ENCODE measurements around the gene NSUN5. TPM values are rescaled to one million over a fixed set of nuclear protein-coding genes. Genes with fewer than 3 reads are reported as not detected.
"Not testable (repeated sequence)": the region's sequence is repeated elsewhere in the genome, so short reads cannot be mapped to it uniquely, and the experiment has no call there.

Gene NSUN5
- total and polyA plus RNA-seq, 2 donors: 10.4 to 31.4 TPM

GRCh38 chr7:73299812-73300211 lies 8.8 kb downstream of the NSUN5 start:
- not testable (repeated sequence) for DNase-seq (ENCODE audit: extremely low spot score); H3K27ac ChIP-seq (ENCODE audit: low read depth); H3K4me1 ChIP-seq (ENCODE audit: insufficient read depth); H3K4me3 ChIP-seq (ENCODE audit: low read depth, low read length); H3K36me3 ChIP-seq (ENCODE audit: insufficient read depth)
- 47% methylated on average over 8 of the region's 12 CpGs for WGBS

GRCh38 chr7:73297706-73298105 lies 10.9 kb downstream of the NSUN5 start:
- not testable (repeated sequence) for DNase-seq (ENCODE audit: extremely low spot score); H3K36me3 ChIP-seq (ENCODE audit: insufficient read depth); H3K4me3 ChIP-seq (ENCODE audit: low read depth, low read length); H3K4me1 ChIP-seq (ENCODE audit: insufficient read depth); H3K27ac ChIP-seq (ENCODE audit: low read depth)
- WGBS: 91% methylated on average over 24 of the region's 27 CpGs

GRCh38 chr7:73297235-73297634 lies 11.4 kb downstream of the NSUN5 start:
- no CpG with 5 or more reads among the region's 13 CpGs for WGBS

GRCh38 chr7:73277210-73277609 lies 31.4 kb downstream of the NSUN5 start:
- WGBS: 41% methylated on average over 1 of the region's 5 CpGs
- not testable (repeated sequence) for H3K4me1 ChIP-seq (ENCODE audit: insufficient read depth); H3K36me3 ChIP-seq (ENCODE audit: insufficient read depth); H3K27ac ChIP-seq (ENCODE audit: low read depth); DNase-seq (ENCODE audit: extremely low spot score); H3K4me3 ChIP-seq (ENCODE audit: low read depth, low read length)

More at GRCh38 chr7:73297235-73297634, 11.4 kb downstream of the NSUN5 start:
- H3K4me3 ChIP-seq (ENCODE audit: low read depth, low read length); H3K36me3 ChIP-seq (ENCODE audit: insufficient read depth); H3K27ac ChIP-seq (ENCODE audit: low read depth); DNase-seq (ENCODE audit: extremely low spot score); H3K4me1 ChIP-seq (ENCODE audit: insufficient read depth): not testable (repeated sequence)

- H3K4me3 ChIP-seq (ENCODE audit: low read depth, low read length); DNase-seq (ENCODE audit: extremely low spot score); H3K4me1 ChIP-seq (ENCODE audit: insufficient read depth); H3K27ac ChIP-seq (ENCODE audit: low read depth); H3K36me3 ChIP-seq (ENCODE audit: insufficient read depth): not testable (repeated sequence)
- 86% methylated on average over 3 of the region's 4 CpGs for WGBS
Observed at GRCh38 chr7:73267813-73268212, 40.8 kb downstream of the NSUN5 start.

- H3K27ac ChIP-seq (ENCODE audit: low read depth); H3K4me1 ChIP-seq (ENCODE audit: insufficient read depth); DNase-seq (ENCODE audit: extremely low spot score); H3K4me3 ChIP-seq (ENCODE audit: low read depth, low read length); H3K36me3 ChIP-seq (ENCODE audit: insufficient read depth): not testable (repeated sequence)
- no CpG with 5 or more reads among the region's 22 CpGs for WGBS
Observed at GRCh38 chr7:73266719-73267368, 41.8 kb downstream of the NSUN5 start.

GRCh38 chr7:73262416-73262815 lies 46.2 kb downstream of the NSUN5 start:
- not testable (repeated sequence) for H3K4me3 ChIP-seq (ENCODE audit: low read depth, low read length); H3K27ac ChIP-seq (ENCODE audit: low read depth); DNase-seq (ENCODE audit: extremely low spot score); H3K36me3 ChIP-seq (ENCODE audit: insufficient read depth); H3K4me1 ChIP-seq (ENCODE audit: insufficient read depth)
- 0% methylated on average over 1 of the region's 2 CpGs for WGBS

Small RNAs within 50 kb of the gene (small RNA-seq; reads per million reads assigned to genes)
- gene RNU6-1080P: not detected

Other genes with a start within 250 kb of the NSUN5 start
- gene SPDYE9, start 222.8 kb downstream of the NSUN5 start, total RNA-seq: not detected
- not detected for gene SPDYE9, start 222.8 kb downstream of the NSUN5 start, polyA plus RNA-seq
- 0.21 TPM for gene TRIM50, start 19.3 kb upstream of the NSUN5 start, total RNA-seq
- 0.14 TPM for gene TRIM50, start 19.3 kb upstream of the NSUN5 start, polyA plus RNA-seq
- not detected for gene FKBP6, start 19.3 kb upstream of the NSUN5 start, total RNA-seq
- not detected for gene FKBP6, start 19.3 kb upstream of the NSUN5 start, polyA plus RNA-seq
- gene FZD9, start 125.0 kb upstream of the NSUN5 start, total RNA-seq: 1.3 TPM
- 0.46 TPM for gene FZD9, start 125.0 kb upstream of the NSUN5 start, polyA plus RNA-seq
- gene BAZ1B, start 213.5 kb upstream of the NSUN5 start, total RNA-seq: 60.0 TPM
- 37.1 TPM for gene BAZ1B, start 213.5 kb upstream of the NSUN5 start, polyA plus RNA-seq
- gene BCL7B, start 248.9 kb upstream of the NSUN5 start, total RNA-seq: 6.9 TPM
- gene BCL7B, start 248.9 kb upstream of the NSUN5 start, polyA plus RNA-seq: 79.2 TPM

Data from urinary bladder (tissue), 4 donors.